ENCODE results near the gene PTPRN2. TPM values are rescaled to one million over a fixed set of nuclear protein-coding genes. Genes with fewer than 3 reads are reported as not detected.

The PTPRN2 gene
- total and polyA plus RNA-seq, 2 of the 13 experiments (the other 11 are each of a cell fraction or from before 2014, with no cell fraction given), result 2.5 to 24.2 TPM

DNA sequence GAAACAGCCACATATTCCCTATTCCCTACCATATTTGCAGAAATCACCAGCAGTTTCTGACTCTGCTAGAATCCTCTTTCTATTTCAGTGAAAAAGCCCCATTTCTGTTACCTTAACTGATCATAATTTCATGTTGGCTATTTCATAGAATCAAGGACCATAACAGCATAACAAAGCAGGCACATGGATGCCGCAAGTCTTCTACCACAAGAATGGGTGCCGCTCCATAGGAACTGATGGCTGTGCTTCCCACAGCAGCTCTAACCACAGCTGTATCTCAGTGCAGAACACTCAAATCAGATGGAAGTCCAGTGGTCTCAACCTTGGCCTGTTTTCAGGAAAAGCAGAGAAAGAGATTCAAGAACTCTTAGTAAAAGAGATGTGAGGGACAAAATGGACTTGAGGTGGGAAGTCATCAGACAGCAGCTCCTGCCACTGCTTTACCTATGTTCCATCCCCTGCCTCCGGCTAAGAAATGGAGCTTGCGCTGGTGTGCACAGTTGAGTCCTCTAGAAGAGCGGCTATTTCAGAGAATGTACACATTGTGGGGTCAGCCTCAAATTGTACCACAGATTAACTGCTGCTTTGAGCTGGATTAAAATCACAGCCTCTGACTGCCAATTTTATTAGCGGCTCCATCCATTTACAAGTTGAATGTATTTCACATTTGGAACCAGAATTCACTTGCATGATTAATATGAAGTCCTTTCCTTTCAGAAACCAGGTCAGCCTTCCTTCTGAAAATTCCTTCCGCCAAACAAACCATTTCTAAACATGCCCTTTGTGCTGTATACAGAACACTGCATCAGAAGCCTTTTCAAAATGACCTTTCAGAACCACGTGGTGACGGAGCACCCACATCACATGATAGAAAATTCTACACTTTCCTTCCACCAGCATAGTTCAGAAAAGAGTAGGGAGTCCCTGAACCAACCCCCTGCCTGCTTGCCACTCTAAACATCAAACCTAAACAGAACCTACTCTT lies 7.7 kb downstream of the PTPRN2 start (continued):
- TF ChIP-seq, protein P1, sequence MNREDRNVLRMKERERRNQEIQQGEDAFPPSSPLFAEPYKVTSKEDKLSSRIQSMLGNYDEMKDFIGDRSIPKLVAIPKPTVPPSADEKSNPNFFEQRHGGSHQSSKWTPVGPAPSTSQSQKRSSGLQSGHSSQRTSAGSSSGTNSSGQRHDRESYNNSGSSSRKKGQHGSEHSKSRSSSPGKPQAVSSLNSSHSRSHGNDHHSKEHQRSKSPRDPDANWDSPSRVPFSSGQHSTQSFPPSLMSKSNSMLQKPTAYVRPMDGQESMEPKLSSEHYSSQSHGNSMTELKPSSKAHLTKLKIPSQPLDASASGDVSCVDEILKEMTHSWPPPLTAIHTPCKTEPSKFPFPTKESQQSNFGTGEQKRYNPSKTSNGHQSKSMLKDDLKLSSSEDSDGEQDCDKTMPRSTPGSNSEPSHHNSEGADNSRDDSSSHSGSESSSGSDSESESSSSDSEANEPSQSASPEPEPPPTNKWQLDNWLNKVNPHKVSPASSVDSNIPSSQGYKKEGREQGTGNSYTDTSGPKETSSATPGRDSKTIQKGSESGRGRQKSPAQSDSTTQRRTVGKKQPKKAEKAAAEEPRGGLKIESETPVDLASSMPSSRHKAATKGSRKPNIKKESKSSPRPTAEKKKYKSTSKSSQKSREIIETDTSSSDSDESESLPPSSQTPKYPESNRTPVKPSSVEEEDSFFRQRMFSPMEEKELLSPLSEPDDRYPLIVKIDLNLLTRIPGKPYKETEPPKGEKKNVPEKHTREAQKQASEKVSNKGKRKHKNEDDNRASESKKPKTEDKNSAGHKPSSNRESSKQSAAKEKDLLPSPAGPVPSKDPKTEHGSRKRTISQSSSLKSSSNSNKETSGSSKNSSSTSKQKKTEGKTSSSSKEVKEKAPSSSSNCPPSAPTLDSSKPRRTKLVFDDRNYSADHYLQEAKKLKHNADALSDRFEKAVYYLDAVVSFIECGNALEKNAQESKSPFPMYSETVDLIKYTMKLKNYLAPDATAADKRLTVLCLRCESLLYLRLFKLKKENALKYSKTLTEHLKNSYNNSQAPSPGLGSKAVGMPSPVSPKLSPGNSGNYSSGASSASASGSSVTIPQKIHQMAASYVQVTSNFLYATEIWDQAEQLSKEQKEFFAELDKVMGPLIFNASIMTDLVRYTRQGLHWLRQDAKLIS (CRISPR knock-in tag; IDR thresholded peaks at IDR 0.05), result no peak
- TF ChIP-seq CEBPZ (IDR thresholded peaks at IDR 0.05; ENCODE audit: low read length) (no peak), MAX (IDR thresholded peaks at IDR 0.05) (peak; percentile 94), MTA3 (CRISPR knock-in tag; IDR thresholded peaks at IDR 0.05) (no peak), NR2F6 (IDR thresholded peaks at IDR 0.05) (peak; percentile 76; the same call in 1 of the 2 replicates), NR2F6 (CRISPR knock-in tag; IDR thresholded peaks at IDR 0.05) (peak; percentile 77), CREM (IDR thresholded peaks at IDR 0.05) (peak; percentile 49; the same call in 1 of the 2 replicates), CREM (CRISPR knock-in tag; IDR thresholded peaks at IDR 0.05) (no peak), SRY (CRISPR knock-in tag; IDR thresholded peaks at IDR 0.05) (no peak)
- TF ChIP-seq, protein P2, sequence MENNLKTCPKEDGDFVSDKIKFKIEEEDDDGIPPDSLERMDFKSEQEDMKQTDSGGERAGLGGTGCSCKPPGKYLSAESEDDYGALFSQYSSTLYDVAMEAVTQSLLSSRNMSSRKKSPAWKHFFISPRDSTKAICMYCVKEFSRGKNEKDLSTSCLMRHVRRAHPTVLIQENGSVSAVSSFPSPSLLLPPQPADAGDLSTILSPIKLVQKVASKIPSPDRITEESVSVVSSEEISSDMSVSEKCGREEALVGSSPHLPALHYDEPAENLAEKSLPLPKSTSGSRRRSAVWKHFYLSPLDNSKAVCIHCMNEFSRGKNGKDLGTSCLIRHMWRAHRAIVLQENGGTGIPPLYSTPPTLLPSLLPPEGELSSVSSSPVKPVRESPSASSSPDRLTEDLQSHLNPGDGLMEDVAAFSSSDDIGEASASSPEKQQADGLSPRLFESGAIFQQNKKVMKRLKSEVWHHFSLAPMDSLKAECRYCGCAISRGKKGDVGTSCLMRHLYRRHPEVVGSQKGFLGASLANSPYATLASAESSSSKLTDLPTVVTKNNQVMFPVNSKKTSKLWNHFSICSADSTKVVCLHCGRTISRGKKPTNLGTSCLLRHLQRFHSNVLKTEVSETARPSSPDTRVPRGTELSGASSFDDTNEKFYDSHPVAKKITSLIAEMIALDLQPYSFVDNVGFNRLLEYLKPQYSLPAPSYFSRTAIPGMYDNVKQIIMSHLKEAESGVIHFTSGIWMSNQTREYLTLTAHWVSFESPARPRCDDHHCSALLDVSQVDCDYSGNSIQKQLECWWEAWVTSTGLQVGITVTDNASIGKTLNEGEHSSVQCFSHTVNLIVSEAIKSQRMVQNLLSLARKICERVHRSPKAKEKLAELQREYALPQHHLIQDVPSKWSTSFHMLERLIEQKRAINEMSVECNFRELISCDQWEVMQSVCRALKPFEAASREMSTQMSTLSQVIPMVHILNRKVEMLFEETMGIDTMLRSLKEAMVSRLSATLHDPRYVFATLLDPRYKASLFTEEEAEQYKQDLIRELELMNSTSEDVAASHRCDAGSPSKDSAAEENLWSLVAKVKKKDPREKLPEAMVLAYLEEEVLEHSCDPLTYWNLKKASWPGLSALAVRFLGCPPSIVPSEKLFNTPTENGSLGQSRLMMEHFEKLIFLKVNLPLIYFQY (CRISPR knock-in tag; IDR thresholded peaks at IDR 0.05; ENCODE audit: borderline replicate concordance), result peak; percentile 42; the same call in 1 of the 2 replicates
